Neural cell (in vitro differentiated cells): Measurements from ENCODE around the gene ACTR3C. TPM values are rescaled to one million over a fixed set of nuclear protein-coding genes. Genes with fewer than 3 reads are reported as not detected.

ENCODE experiments used
- H2AFZ ChIP-seq: fragments of 200-600, 300-800 bp; sonication (generic), shearing (Covaris generic); 2 replicates; pipeline ENCODE4 v1.6.0; 2014; ENCODE audit warnings: low read depth, mild to moderate bottlenecking, antibody characterized with exemption, low read length, moderate library complexity
- H3F3A ChIP-seq: fragments of 200-600 bp; shearing (Covaris generic); 2 replicates; pipeline ENCODE4 v1.6.1; 2016; ENCODE audit warnings: mild to moderate bottlenecking, moderate library complexity, mixed read lengths, antibody characterized with exemption, low read length; ENCODE audit not compliant: insufficient read depth, poor library complexity, severe bottlenecking
- H3K27ac ChIP-seq: fragments of 200-600, 300-800 bp; sonication (generic), shearing (Covaris generic); 2 replicates; pipeline ENCODE4 v1.5.1; 2014; ENCODE audit warnings: mild to moderate bottlenecking, low read length, moderate library complexity
- H3K27me3 ChIP-seq: fragments of 300-800, 200-600 bp; sonication (generic), shearing (Covaris generic); 2 replicates; pipeline ENCODE4 v1.6.0; 2014; ENCODE audit warnings: mild to moderate bottlenecking, low read depth, low read length, moderate library complexity; ENCODE audit not compliant: insufficient read depth
- H3K36me3 ChIP-seq: fragments of 300-800, 200-600 bp; sonication (generic), shearing (Covaris generic); 2 replicates; pipeline ENCODE4 v1.5.1; 2014; ENCODE audit warnings: mild to moderate bottlenecking, antibody characterized with exemption, low read length, moderate library complexity; ENCODE audit not compliant: insufficient read depth
- H3K4me2 ChIP-seq: fragments of 300-800, 200-600 bp; sonication (generic), shearing (Covaris generic); 2 replicates; pipeline ENCODE4 v1.6.0; 2014; ENCODE audit warnings: mild to moderate bottlenecking, low read length
- H3K4me3 ChIP-seq: fragments of 300-800, 200-600 bp; sonication (generic), shearing (Covaris generic); 2 replicates; pipeline ENCODE4 v1.5.1; 2014; ENCODE audit warnings: mild to moderate bottlenecking, low read length, moderate library complexity
- H3K79me2 ChIP-seq: fragments of 200-600 bp; shearing (Covaris generic); replicated peaks from 2 replicates; pipeline ENCODE4 v1.6.0; 2014; ENCODE audit warnings: mild to moderate bottlenecking, low read length, moderate library complexity; ENCODE audit not compliant: insufficient read depth
- H3K9ac ChIP-seq: fragments of 300-800, 200-600 bp; sonication (generic), shearing (Covaris generic); 2 replicates; pipeline ENCODE4 v1.6.1; 2016; ENCODE audit warnings: mild to moderate bottlenecking, low read length, mixed read lengths
- H3K9me2 ChIP-seq: fragments of 200-600 bp; shearing (Covaris generic); 2 replicates; pipeline ENCODE4 v1.6.1; 2016; ENCODE audit warnings: mild to moderate bottlenecking, low read length, mixed read lengths; ENCODE audit not compliant: insufficient read depth
- H3K9me3 ChIP-seq: fragments of 200-600, 300-800 bp; sonication (generic), shearing (Covaris generic); 2 replicates; pipeline ENCODE4 v1.6.1; 2016; ENCODE audit warnings: mild to moderate bottlenecking, mixed run types, low read length, moderate library complexity, mixed read lengths
- H4K20me1 ChIP-seq: fragments of 200-600 bp; shearing (Covaris generic); 2 replicates; pipeline ENCODE4 v1.6.1; 2016; ENCODE audit warnings: mild to moderate bottlenecking, mixed run types; ENCODE audit not compliant: insufficient read depth
- CTCF ChIP-seq: fragments of 450-650 bp; IDR thresholded peaks from 2 replicates; pipeline ENCODE4 v1.5.1; 2014; ENCODE audit warnings: antibody characterized with exemption, mild to moderate bottlenecking, moderate library complexity; ENCODE audit not compliant: poor library complexity, severe bottlenecking
- EP300 ChIP-seq: fragments of 450-650 bp; conservative IDR thresholded peaks from 2 replicates; pipeline ENCODE4 v1.6.1; 2014; ENCODE audit warnings: antibody characterized with exemption, mild to moderate bottlenecking, moderate library complexity; ENCODE audit not compliant: poor library complexity, severe bottlenecking
- EZH2 ChIP-seq: fragments of 200-600, 300-800 bp; shearing (Covaris generic), sonication (generic); IDR thresholded peaks from 2 replicates; pipeline ENCODE4 v1.6.1; 2014; ENCODE audit warnings: antibody characterized with exemption, low read length, borderline replicate concordance, mild to moderate bottlenecking; ENCODE audit not compliant: insufficient read depth, poor library complexity, severe bottlenecking
- MXI1 ChIP-seq: fragments of 450-650 bp; conservative IDR thresholded peaks from 2 replicates; pipeline ENCODE4 v1.6.1; 2014; ENCODE audit warnings: antibody characterized with exemption, mild to moderate bottlenecking; ENCODE audit not compliant: poor library complexity, severe bottlenecking
- POLR2AphosphoS5 ChIP-seq: IDR thresholded peaks from 2 replicates; pipeline ENCODE4 v1.6.1; 2012
- RAD21 ChIP-seq: fragments of 450-650 bp; conservative IDR thresholded peaks from 2 replicates; pipeline ENCODE4 v1.6.1; 2014; ENCODE audit warnings: antibody characterized with exemption, mild to moderate bottlenecking, moderate library complexity
- REST ChIP-seq: IDR thresholded peaks from 2 replicates; pipeline ENCODE4 v1.6.1; 2012; ENCODE audit warnings: borderline replicate concordance
- SMC3 ChIP-seq: fragments of 450-650 bp; conservative IDR thresholded peaks from 2 replicates; pipeline ENCODE4 v1.6.1; 2014; ENCODE audit warnings: antibody characterized with exemption, mild to moderate bottlenecking, moderate library complexity; ENCODE audit not compliant: poor library complexity
- TAF1 ChIP-seq: IDR thresholded peaks from 2 replicates; pipeline ENCODE4 v1.6.1; 2012; ENCODE audit warnings: low read depth
- polyA plus RNA-seq: library from polyadenylated mRNA; depleted of rRNA; stranded (reverse); fragments of >200 nt; gene quantifications from 2 replicates; pipeline ENCODE4 v1.2.3, GENCODE V29; 2014

ACTR3C gene
- polyA plus RNA-seq, 1 donor from 2014 or later = not detected

GRCh38 chr7:150368884-150369747 lies 45.8 kb upstream of the ACTR3C start:
- Histone ChIP-seq H3K27ac (peak overlapping the region; percentile 83), H3K9me3 (no peaks in the 10 kb centered on the region), H4K20me1 (no peaks in the 10 kb centered on the region), H3K4me3 (peak overlapping the region; percentile 98), H3K36me3 (no peaks in the 10 kb centered on the region), H3K79me2 (peaks cover 34% of the 10 kb centered on the region), H3F3A (no peaks in the 10 kb centered on the region), H3K9me2 (no peaks in the 10 kb centered on the region), H3K9ac (peak overlapping the region; percentile 95), H3K27me3 (no peaks in the 10 kb centered on the region), H3K4me2 (peak overlapping the region; percentile 62), H2AFZ (peak overlapping the region; percentile 76)
- TF ChIP-seq TAF1 = peak; percentile 76
- no peak for TF ChIP-seq EP300
- peak; percentile 94 for TF ChIP-seq REST
- TF ChIP-seq RAD21 = peak; percentile 11
- TF ChIP-seq POLR2AphosphoS5 = peak; percentile 69
- no peak for TF ChIP-seq EZH2
- TF ChIP-seq SMC3 = no peak
- no peak for TF ChIP-seq CTCF
- peak; percentile 75 for TF ChIP-seq MXI1

- H3K79me2 ChIP-seq = peaks cover 29% of the 10 kb centered on the region
- no peaks in the 10 kb centered on the region for H3F3A ChIP-seq
- TF ChIP-seq SMC3 (no peak), EP300 (peak; percentile 57), POLR2AphosphoS5 (peak; percentile 4)
- no peaks in the 10 kb centered on the region for H3K27me3 ChIP-seq
- H3K4me2 ChIP-seq = peak within 1 kb of the TSS; percentile 62
- H3K9me3 ChIP-seq = no peaks in the 10 kb centered on the region
- peak within 1 kb of the TSS; percentile 83 for H3K27ac ChIP-seq
- peak within 1 kb of the TSS; percentile 76 for H2AFZ ChIP-seq
- H3K36me3 ChIP-seq = no peaks in the 10 kb centered on the region
- H3K9me2 ChIP-seq = no peaks in the 10 kb centered on the region
- H3K4me3 ChIP-seq = peak within 1 kb of the TSS; percentile 98
- H3K9ac ChIP-seq = peak within 1 kb of the TSS; percentile 95
- no peaks in the 10 kb centered on the region for H4K20me1 ChIP-seq
Measured at GRCh38 chr7:150368096-150368883, 44.9 kb upstream of the ACTR3C start, which contains the start of gene REPIN1. TSS of gene REPIN1 (plus strand) at chr7:150368822. CDS start at chr7:150369712, 890 bp downstream.
